HuH-7.5 (cell line): ENCODE data around the gene PRADC1.
"Not testable (repeated sequence)": the region's sequence is repeated elsewhere in the genome, so short reads cannot be mapped to it uniquely, and the experiment has no call there.

Source experiments
- DNase-seq: peaks from one replicate; pipeline ENCODE4 v3.0.0; 2011; ENCODE audit warnings: low spot score

The PRADC1 gene

DNA sequence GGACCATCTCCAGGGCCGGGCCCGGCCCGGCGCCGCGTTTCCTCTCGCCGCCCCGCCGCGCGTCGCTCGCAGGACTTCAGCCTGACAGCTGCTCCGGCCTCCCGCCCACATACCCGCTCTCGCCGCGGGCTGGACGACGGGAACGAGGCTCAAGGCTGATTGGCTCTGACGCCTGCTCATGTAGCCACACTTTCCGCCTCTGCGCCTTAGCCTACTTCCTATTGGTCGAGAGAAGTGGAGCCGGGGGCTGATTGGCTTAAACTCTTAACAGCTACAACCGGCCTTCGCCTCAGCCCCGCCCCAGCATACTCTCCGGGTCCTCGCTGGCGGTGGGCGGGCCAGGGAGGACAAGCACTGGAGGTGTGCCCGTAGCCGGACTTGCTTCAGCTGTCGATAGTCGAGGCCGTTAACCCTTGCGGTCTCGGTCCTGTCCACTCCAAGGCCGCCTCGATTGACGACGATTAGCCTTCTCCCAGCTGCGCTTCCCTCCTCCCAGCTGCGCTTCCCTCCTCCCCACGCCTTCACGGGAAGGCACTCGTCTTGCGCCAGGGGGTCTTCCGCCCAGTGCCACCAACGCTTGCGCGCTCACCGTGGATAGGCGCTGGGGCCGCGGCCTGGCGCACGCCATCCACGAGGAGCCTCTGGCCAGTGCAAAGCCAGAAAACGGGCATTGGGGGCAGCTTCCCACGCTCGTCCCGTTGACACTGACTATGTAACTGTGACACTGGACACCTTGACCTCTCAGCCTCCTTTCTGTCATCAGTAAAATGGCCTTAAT is at the start of gene PRADC1:
Gene PRADC1, minus strand, starts transcription at position 86 of the 778 bp plus-strand sequence. Its CDS starts 79 bp downstream, at position 7.
- DNase-seq: peak; percentile 96

DNA sequence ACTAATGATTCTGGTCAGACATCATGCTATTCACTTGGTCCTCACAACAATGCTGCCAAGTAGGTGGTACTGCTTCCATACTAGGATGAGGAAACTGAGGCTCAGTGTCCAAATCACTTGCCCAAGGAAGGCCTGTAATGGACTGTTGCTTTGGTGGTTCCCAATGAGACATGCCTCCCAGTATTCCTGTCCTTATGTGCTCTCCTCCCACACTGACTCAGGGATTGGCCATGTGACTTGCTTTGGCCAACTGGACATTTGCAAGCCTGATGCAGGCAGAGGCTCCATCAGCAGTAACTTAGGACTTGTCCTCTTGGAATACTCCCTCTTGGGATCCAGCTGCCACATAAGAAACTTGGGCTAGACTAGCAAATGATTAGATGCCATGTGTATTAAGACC is 48.2 kb upstream of the PRADC1 start:
- DNase-seq: no peak

DNA sequence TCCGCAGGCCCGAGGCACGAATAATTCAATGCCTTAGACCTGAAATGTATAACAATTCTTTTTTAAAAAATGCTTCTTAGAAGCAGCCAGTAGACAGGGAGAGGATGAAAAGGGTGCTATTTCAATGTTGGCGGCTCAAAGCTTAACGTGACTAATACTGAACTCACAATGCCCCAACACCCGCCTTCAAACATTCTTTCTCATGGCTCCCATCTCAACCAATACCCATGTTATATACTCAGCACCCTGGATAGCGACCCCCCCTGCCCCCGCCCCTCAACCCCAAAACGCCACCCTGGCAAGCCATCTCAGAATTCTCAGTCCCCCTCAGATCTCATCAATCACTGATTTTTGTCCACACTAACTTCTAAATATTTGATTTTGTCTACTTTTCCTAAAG is 46.8 kb upstream of the PRADC1 start:
- no peak for DNase-seq

DNA sequence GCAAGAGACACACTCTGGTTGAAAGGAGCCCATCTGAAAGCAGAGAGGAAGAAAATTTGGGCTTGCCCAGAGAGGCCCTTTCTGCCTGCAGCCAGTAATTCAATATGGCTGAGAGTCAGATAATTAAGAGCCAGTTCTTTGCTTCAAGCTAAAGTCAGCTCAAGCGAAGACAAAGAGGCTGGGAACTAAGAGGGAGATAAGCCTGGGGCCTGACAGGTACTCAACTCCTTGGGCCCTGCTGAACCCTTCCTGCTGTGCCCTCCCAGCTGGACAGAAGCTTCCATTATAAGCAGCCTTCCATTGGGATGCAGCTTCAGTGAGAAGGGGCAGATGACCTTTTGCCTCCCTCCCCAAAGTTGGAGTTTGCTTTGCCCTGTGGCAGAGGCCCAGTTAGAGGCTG is 39.2 kb upstream of the PRADC1 start:
- no peak for DNase-seq

DNA sequence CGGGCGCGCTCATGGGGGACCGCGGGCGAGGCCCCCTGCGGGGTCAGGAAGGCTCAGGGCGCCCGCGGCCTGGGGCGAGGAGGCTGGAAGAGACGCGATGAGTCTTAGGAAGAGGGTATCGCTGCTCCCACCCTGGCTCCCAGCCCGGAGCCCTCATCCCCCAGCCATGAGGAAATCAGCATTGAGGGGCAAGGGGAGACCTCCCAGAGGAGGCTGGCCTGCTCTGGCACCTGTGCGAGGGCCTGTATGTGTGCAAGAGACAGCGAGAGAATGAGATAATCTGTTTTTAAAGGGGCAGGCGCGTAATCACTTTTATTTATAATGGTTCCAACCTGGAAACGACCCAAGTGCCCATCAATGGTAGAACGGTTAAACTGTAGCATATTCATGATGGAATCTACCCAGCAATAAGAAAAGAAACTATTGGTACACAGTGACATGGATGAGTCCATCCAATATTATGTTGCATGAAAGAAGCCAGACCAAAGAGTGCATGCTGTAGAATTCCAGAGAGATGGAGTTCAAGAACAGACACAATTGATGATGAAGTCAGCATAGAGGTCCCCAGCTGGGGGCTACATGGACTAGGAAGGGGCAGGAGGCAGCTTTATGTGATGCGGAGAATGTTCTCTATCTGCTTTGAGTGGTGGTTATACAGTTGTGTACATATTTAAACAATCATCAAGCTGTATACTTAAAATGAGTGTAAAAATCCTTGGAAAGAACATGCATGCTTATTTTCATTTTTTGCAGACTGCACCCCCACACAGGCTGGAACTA is 36.8 kb upstream of the PRADC1 start:
- DNase-seq: no peak

DNA sequence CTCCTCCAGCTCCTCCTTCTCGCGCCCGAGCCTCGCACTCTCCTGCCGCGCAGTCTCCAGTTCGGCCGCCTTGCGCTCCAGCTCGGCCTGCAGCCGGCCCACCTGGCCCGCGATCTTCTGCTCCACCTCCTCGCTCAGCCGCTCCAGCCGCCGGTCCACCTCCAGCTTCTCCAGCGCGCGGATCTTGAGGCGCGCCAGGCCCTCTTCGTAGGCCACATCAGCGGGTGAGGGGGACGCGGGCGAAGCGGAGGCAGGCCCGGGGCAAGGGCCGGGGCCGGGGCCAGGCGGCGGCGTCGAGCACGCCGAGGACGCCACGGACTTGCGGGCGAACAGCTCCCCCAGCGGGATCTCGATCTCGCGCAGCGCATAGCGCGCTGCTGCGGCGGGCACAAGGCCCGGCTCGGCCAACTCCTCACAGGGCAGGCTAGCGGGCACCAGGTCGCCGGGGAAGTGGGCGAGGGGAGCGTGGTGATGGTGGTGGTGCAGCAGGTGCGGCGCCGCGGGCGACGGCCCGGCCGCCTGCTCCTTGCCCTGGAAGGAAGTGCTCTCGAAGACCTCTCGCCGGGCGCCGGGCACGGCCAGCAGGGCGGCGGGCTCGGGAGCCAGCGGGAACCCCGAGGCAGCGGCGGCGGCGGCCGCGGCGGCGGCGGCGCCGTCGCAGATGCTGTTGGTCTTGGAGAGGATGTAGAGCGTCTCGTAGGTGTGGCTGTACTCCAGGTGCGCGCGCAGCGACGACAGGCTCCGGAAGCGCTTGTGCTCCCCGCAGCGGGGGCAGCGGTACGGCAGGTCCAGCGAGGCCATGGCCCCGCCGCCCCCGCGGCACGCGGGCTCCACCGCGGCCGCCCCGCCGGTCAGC is 36.0 kb upstream of the PRADC1 start:
- DNase-seq: no peak

DNA sequence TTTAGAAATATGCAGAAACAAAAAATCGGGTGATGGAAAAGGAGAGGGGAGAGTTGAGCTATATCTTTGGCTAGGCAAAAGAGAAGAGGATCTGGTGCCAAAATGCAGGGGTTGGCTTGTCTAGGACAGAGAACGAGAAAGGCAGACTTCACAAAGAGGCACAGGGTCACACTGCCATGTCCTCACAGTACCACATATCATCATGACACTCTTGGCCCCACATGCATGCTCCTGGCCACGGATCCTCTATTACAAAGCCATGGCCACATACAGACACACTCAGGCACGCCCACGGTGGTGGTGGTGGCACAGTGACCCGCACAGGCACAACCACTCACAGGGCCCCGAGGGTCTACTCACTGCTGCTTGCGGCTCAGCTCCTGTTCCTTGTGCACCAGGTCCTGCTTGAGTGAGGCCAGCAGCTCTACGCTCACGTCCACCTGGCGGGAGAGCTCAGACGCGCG is 35.4 kb upstream of the PRADC1 start:
- no peak for DNase-seq

DNA sequence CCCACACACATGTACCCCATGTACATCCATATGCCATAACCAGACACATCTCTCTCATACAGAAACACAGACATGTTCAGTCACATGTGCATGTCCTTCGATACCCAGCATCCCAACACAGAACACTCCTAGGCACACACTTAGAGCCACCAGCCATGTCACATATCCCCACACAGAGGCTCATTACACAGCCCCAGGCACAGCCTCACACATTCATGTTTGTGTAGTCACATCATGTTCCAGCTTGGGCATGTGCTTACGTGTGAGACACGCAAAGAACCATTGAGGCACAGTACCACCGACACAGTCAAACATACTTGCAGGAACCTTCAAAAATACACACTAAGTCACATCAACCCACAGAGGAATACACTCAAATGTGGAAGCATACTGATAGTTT is 34.0 kb upstream of the PRADC1 start:
- DNase-seq: no peak

DNA sequence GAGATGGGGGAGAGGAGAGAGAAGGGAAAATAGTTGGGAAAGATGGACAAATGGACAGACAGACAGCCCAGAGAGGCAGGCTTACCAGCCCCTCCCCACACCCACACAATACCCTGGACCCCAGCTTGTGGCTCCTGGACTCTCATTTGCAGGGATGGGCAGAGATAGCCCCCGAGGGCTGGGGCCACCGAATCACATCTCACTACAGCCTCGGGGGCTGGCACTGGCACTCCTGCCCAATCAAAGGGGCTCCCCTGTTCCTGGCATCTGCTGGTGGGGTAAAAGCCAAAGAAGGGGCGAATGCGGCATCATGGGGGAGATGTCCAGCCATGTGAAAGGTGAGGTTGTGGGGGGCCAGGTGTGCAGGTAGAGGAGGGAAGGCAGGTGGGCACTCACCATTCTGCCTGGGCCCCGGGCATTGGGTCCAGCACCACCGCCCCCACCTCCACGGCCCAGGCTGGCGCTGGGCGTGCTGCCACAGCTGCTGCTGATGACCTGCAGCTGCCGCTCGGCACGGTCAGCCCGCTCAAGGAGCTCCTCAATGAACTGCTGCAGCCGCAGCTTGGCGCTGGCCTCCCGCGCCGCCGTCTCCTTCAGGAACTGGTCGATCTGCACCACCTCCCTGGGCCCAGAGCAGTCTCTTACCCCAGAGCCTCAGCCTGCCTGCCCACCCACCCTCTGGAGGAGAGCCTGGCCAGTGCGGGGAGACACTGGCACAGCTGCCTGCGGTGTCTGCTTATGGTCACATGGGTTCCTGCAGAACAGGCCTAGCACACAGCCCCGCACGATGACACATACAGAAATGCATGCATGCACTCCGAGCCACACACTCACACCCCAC is 33.2 kb upstream of the PRADC1 start:
- DNase-seq: no peak

DNA sequence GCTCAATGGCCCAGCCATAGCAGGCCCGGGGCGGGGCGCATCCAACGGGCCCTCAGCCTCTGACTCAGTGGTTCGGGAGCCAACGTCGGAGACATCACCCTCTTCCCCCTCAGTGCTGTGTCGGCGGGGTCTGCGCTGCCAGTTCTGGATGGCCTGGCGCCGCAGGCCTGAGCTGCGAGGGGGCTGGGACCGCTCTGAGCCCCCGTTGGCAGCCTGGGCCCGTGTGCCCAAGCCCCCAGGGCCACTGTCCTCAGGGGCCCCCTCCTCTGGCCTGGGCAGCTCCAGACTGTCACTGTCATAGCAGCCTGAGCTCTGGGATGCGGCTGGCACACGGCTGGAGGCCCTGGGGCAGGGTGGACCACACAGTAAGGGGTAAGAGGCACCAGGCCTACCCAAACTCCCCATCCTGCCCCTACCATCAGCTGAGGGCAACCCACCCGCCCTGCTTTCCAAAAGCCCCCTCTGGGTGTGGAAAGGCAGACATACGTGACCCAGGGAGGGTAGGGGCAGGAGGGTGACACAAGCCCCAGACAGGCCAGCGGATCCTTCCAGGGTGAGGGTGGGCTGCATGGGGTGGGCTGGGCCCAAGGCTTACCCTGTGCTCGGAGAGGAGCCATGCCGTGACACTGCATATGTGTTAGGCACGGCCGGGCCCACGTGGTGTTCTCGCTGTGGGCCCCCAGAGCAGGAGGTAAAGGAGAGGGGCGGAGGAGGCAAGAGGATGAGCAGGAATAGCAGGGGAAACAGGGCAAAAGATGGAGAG is 32.4 kb upstream of the PRADC1 start:
- no peak for DNase-seq

DNA sequence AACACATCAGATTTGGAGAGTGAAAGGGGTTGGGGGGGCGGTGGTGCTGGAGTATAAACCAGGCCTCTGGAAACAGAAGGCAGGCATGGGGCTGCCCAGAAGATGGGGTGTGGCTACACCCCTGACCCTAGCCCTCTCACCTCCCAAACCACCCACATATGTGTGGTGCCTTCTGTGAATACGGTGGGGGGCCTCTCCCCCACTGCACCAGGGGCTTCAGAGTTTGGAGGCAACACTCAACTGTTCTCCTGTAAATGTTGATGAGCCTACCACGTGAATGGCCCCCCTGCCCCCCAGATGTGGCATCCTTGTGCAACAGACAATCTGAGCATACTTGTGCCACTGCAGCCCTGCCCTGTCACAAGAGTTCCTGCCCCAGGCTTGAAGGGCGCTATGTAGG is 31.7 kb upstream of the PRADC1 start:
- no peak for DNase-seq

DNA sequence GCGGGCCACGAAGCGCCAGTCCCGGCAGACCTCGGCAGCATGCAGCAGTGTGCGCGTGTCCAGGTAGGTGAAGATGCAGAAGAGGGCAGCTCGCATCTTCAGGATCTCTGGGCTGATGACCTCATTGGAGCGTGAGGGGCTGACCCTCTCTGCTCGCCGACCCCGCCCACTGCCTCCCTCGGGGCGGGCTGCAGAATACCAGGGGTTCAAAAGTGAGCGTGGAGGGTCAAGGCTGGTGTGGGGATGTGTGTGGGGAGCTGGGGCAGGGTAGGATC is 31.2 kb upstream of the PRADC1 start:
- no peak for DNase-seq

DNA sequence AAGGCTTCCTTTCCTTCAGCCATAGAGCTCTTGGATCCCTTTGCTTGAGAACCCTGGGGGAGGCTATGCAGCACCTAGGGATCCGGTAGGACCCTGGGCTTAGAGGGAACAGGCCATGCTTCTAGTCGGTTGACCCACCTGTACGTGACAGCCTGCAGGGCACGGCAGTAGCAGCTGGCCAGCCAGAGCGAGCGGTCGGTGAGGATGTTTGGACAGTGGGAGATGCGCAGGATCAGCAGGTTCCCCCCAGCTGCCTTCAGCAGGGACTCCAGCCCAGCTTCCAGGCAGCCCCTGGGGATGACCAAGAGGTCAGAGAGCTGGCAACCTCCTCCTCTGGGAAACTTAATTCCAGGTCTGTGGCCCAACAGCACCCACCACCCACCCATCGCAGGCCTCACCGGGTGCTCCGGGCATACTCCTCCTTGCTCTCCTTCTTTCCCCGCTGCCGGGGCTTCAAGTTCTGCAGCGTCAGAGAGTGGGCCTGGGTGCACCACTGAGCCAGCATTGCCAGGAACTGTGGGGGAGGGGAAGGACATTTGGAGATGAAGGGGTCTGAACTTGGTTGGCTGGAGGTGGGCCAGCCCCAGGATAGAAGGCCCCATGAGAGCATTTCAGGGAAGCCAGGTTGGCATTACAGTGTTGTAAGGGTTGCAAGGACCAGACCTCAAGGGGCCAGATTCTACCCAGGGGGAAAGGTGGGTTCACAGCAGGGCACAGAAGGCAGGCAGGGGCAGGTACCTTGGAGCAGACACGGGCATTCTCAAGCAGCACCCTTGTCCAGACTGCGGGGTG is 30.7 kb upstream of the PRADC1 start:
- DNase-seq: no peak

DNA sequence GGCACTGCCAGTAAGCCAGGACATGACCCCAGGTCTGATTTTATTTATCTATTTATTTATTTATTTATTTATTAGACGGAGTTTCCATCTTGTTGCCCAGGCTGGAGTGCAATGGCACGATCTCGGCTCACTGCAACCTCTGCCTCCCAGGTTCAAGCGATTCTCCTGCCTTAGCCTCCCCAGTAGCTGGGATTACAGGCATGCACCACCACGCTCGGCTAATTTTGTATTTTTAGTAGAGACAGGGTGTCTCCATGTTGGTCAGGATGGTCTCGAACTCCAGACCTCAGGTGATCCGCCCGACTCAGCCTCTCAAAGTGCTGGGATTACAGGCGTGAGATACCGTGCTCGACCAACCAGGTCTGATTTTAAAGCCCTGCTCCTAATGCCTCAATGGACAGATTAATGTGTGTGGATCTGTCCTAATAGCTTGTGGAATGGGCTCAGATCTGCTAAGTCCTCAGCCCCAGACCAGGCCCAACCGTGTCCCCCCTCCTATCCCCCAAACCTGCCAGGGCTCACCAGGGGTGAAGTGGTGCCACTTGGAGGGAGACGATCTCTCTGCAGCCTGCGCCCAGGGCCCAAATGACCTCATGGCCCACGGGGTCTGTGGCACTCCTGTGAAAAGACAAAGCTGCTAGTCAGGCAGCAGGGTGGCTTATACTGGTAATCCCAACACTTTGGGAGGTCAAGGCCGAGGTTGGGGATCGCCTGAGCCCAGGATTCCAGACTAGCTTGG is 29.8 kb upstream of the PRADC1 start:
- not testable (repeated sequence) for DNase-seq

DNA sequence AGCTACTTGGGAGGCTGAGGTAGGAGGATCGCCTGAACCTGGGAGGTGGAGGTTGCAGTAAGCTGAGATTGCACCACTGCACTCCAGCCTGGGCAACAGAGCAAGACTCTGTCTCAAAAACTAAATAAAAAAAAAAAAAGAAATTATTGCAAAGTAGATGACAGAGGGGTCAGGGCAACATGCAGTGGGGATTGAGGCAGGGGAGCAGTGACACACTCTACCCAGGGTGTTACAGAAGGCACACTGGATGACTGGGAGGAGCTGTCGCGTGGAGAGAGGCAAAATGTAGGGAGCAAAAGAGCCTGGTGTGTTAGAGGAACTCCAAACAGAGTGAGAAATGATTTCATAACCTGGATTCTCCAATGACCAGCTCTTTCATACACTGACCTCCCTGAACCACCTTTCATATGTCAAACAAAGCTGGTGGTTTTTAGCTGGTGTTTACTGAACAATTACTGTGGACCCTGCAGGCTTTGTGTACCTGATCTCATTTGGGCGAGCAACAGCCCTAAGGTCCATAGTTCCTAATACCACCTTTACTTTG is 29.1 kb upstream of the PRADC1 start:
- DNase-seq: no peak

DNA sequence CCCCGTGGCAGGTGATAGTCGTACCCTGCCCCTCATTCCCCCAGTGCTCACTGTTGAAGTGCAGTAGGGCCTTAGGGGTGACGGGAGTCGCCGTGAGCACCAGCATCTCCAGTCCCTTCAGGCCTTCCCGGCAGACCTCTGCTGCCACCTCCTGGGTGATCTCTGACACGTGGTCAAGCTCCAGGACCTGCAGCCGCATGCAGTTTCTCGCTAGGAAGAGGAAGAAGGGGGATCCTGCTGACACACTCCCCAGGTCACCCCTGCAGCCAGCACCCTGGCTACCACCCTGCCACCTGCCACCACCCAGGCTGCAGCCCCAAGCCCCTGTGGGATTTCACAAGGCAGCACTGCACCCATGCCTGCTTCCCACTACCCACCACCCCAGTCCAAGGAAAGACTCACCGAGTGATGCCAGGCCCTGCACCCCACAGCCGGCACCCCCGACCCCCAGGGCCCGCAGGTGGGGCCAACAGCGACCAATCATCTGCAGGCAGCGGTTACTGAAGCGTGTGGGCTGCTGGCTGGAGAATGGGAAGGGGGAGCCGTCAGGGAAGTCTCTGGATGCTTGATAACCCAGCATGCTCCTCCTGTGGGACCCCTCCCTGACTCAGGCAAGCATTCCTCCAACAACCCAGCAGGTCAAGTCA is 27.4 kb upstream of the PRADC1 start:
- peak; percentile 92 for DNase-seq

DNA sequence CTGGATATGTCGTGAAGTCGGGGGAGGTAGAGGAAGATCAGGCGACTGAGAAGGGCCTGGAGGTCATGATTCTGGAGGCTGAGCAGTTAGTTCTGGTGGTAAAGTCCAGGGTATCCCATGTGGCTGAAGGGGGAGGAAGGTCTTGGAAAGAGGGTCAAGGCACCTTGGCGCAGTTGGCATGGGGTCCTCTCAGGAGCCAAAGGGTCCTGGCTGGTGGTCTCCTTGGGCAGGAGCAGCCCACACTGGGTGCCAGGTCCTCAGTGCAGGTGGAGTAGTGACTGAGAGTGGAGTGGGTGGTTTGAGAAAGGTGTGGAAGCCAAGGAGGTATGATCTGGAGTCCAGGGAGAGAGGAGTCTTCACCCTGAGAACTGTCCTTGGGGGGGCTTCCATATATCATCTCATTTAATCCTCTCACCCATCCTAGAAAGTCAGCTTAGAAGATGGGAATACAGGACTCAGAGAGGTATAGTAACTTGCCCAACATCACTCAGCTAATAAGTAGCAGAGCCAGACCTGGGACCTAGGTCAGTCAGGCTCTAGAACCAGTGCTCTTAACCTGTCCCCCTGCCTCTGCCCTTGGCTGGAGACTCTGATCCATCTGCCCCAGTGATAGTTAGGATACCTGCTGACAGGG is 26.8 kb upstream of the PRADC1 start:
- DNase-seq: no peak

DNA sequence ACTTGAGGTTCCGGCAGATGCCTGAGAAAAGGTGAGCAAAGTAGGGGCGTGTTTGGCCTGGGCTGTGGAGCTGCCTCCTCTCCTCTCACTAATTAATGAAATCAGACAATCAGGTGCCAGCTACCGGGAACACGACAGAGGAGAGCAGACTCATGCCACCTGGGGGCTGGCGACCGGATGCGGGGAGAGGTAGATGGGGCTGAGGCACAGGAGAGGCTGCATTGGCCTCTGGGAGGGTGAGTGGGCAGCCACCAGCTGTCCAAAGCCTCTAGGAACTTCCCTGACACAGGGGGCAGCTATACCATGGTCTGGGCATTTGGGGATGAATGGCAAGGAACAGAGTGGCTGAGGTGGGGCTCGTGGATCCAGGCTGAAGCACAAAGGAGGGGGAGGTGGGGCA is 26.2 kb upstream of the PRADC1 start:
- DNase-seq: no peak
